ENCODE results near the gene DOCK11.

- TF ChIP-seq CTCF (tag by site-specific recombination; IDR thresholded peaks at IDR 0.05) (no peak), RBAK (tag by site-specific recombination; IDR thresholded peaks at IDR 0.05) (no peak), ZEB2 (tag by site-specific recombination; IDR thresholded peaks at IDR 0.05) (no peak)
Observed at GRCh38 chrX:118685393-118685792, 189.8 kb downstream of the DOCK11 start.

Measured in HEK293 (cell line).